Astrocyte (in vitro differentiated cells and primary cell): ENCODE data around the gene CTNNA2. TPM values are rescaled to one million over a fixed set of nuclear protein-coding genes. Genes with fewer than 3 reads are reported as not detected.

ENCODE experiments used
- DNase-seq: peaks from one replicate; pipeline ENCODE4 v3.0.0-alpha.2; 2010; ENCODE audit warnings: low read depth
- FAIRE-seq: peaks from 2 replicates; lab custom pipeline; 2011; peaks lifted over from hg19 to GRCh38; lab: Jason Lieb, UNC
- H2AFZ ChIP-seq: 2 replicates; pipeline ENCODE4 v1.6.0; 2012; ENCODE audit warnings: low read depth, low read length, inconsistent platforms
- H3K27ac ChIP-seq: 2 replicates; pipeline ENCODE4 v1.5.1; 2011; ENCODE audit warnings: low read depth, low read length, inconsistent platforms
- H3K27me3 ChIP-seq: 2 replicates; pipeline ENCODE4 v1.6.0; 2011; ENCODE audit warnings: low read length, inconsistent platforms; ENCODE audit not compliant: insufficient read depth
- H3K36me3 ChIP-seq: 2 replicates; pipeline ENCODE4 v1.5.1; 2011; ENCODE audit warnings: low read length, inconsistent platforms; ENCODE audit not compliant: insufficient read depth
- H3K4me1 ChIP-seq: 2 replicates; pipeline ENCODE4 v1.5.1; 2011; ENCODE audit warnings: low read length, inconsistent platforms; ENCODE audit not compliant: insufficient read depth
- H3K4me2 ChIP-seq: 2 replicates; pipeline ENCODE4 v1.6.0; 2012; ENCODE audit warnings: low read length, inconsistent platforms
- H3K4me3 ChIP-seq: 2 replicates; pipeline ENCODE4 v1.5.1; 2011; ENCODE audit warnings: low read depth, mild to moderate bottlenecking, low read length, inconsistent platforms; ENCODE audit not compliant: insufficient read depth
- H3K79me2 ChIP-seq: 2 replicates; pipeline ENCODE4 v1.6.0; 2012; ENCODE audit warnings: mild to moderate bottlenecking, low read length, inconsistent platforms; ENCODE audit not compliant: insufficient read depth
- H3K9ac ChIP-seq: 2 replicates; pipeline ENCODE4 v1.6.0; 2012; ENCODE audit warnings: mild to moderate bottlenecking, low read length, inconsistent platforms
- H3K9me3 ChIP-seq: 2 replicates; pipeline ENCODE4 v1.5.1; 2012; ENCODE audit warnings: low read depth, mild to moderate bottlenecking, low read length, inconsistent platforms; ENCODE audit not compliant: insufficient read depth
- H4K20me1 ChIP-seq: 2 replicates; pipeline ENCODE4 v1.6.0; 2012; ENCODE audit warnings: low read length, inconsistent platforms; ENCODE audit not compliant: insufficient read depth
- H3K27ac Mint-ChIP-seq: one replicate; pipeline ENCODE4 v1.8.0; 2021; ENCODE audit warnings: mild to moderate bottlenecking, mixed read lengths; ENCODE audit not compliant: unreplicated experiment
- H3K27me3 Mint-ChIP-seq: one replicate; pipeline ENCODE4 v1.8.0; 2021; ENCODE audit warnings: low read depth, mixed read lengths; ENCODE audit not compliant: unreplicated experiment
- H3K36me3 Mint-ChIP-seq: one replicate; pipeline ENCODE4 v1.8.0; 2021; ENCODE audit warnings: low read depth, mixed read lengths; ENCODE audit not compliant: unreplicated experiment
- H3K4me1 Mint-ChIP-seq: one replicate; pipeline ENCODE4 v1.8.0; 2021; ENCODE audit warnings: low read depth, mixed read lengths; ENCODE audit not compliant: unreplicated experiment
- H3K4me3 Mint-ChIP-seq: one replicate; pipeline ENCODE4 v1.8.0; 2021; ENCODE audit warnings: mild to moderate bottlenecking, moderate library complexity, mixed read lengths; ENCODE audit not compliant: unreplicated experiment
- H3K9me3 Mint-ChIP-seq: one replicate; pipeline ENCODE4 v1.8.0; 2021; ENCODE audit warnings: mild to moderate bottlenecking, mixed read lengths; ENCODE audit not compliant: unreplicated experiment
- CTCF ChIP-seq: IDR thresholded peaks from 2 replicates; pipeline ENCODE4 v1.5.1; 2011; ENCODE audit warnings: low read depth, mild to moderate bottlenecking, inconsistent platforms, low read length, moderate library complexity; ENCODE audit not compliant: insufficient read depth
- EZH2 ChIP-seq: IDR thresholded peaks from 2 replicates; pipeline ENCODE4 v1.6.1; 2012; ENCODE audit warnings: mild to moderate bottlenecking, low read length, inconsistent platforms; ENCODE audit not compliant: insufficient read depth
- total RNA-seq: library from RNA; stranded (reverse); gene quantifications from 2 replicates; pipeline ENCODE4 v1.2.1, GENCODE V29; 2021

Gene CTNNA2
- total RNA-seq, 1 donor from 2014 or later = 3.9 TPM

- Mint-ChIP-seq H3K27me3 (no peaks in the 10 kb centered on the region), H3K9me3 (no peaks in the 10 kb centered on the region), H3K27ac (no peak overlapping the region), H3K4me1 (peaks cover 13% of the 10 kb centered on the region), H3K4me3 (no peak overlapping the region), H3K36me3 (no peaks in the 10 kb centered on the region)
- Histone ChIP-seq H3K4me1 (no peaks in the 10 kb centered on the region), H4K20me1 (no peaks in the 10 kb centered on the region), H3K27me3 (no peaks in the 10 kb centered on the region), H3K4me3 (no peak overlapping the region), H2AFZ (no peak overlapping the region), H3K36me3 (no peaks in the 10 kb centered on the region), H3K4me2 (no peak overlapping the region), H3K79me2 (no peaks in the 10 kb centered on the region), H3K27ac (no peak overlapping the region), H3K9ac (no peak overlapping the region), H3K9me3 (no peaks in the 10 kb centered on the region)
- no peak for FAIRE-seq
- TF ChIP-seq EZH2 (no peak), CTCF (no peak)
- DNase-seq = peak; percentile 34
Observed at GRCh38 chr2:79820281-79820680, 307.4 kb downstream of the CTNNA2 start.

GRCh38 chr2:79822136-79822535, 309.3 kb downstream of the CTNNA2 start:
- Histone ChIP-seq H3K4me1 (no peaks in the 10 kb centered on the region), H3K79me2 (no peaks in the 10 kb centered on the region), H3K9ac (no peak overlapping the region), H3K4me3 (no peak overlapping the region), H4K20me1 (no peaks in the 10 kb centered on the region), H3K27me3 (no peaks in the 10 kb centered on the region), H3K4me2 (no peak overlapping the region), H3K27ac (no peak overlapping the region), H2AFZ (no peak overlapping the region), H3K9me3 (no peaks in the 10 kb centered on the region), H3K36me3 (no peaks in the 10 kb centered on the region)
- DNase-seq (no peak), FAIRE-seq (no peak)
- Mint-ChIP-seq H3K27me3 (no peaks in the 10 kb centered on the region), H3K4me1 (peaks cover 10% of the 10 kb centered on the region), H3K9me3 (no peaks in the 10 kb centered on the region), H3K27ac (no peak overlapping the region), H3K4me3 (no peak overlapping the region), H3K36me3 (no peaks in the 10 kb centered on the region)
- no peak for TF ChIP-seq EZH2
- TF ChIP-seq CTCF = no peak

GRCh38 chr2:79824086-79824786, 311.4 kb downstream of the CTNNA2 start:
- no peak overlapping the region for H3K4me3 Mint-ChIP-seq
- no peak overlapping the region for H3K27ac ChIP-seq
- H3K4me1 Mint-ChIP-seq = peaks cover 6% of the 10 kb centered on the region
- no peaks in the 10 kb centered on the region for H3K36me3 ChIP-seq
- H3K79me2 ChIP-seq = no peaks in the 10 kb centered on the region
- H4K20me1 ChIP-seq = no peaks in the 10 kb centered on the region
- no peaks in the 10 kb centered on the region for H3K27me3 ChIP-seq
- no peaks in the 10 kb centered on the region for H3K27me3 Mint-ChIP-seq
- no peaks in the 10 kb centered on the region for H3K4me1 ChIP-seq
- peak; percentile 76 for DNase-seq
- TF ChIP-seq EZH2 (no peak), CTCF (no peak)
- FAIRE-seq = no peak
- H3K4me2 ChIP-seq = peak overlapping the region; percentile 19
- H3K36me3 Mint-ChIP-seq = no peaks in the 10 kb centered on the region
- no peak overlapping the region for H3K4me3 ChIP-seq
- H3K9ac ChIP-seq = no peak overlapping the region
- no peaks in the 10 kb centered on the region for H3K9me3 ChIP-seq
- no peaks in the 10 kb centered on the region for H3K9me3 Mint-ChIP-seq
- peak overlapping the region; percentile 73 for H3K27ac Mint-ChIP-seq
- H2AFZ ChIP-seq = no peak overlapping the region
